MCF 10A (cell line): ENCODE measurements around the gene MEF2C. TPM values are rescaled to one million over a fixed set of nuclear protein-coding genes. Genes with fewer than 3 reads are reported as not detected.

Source experiments
- BruUV-seq: library from RNA; stranded (reverse); fragments of 400-500 nt; replicated peaks from 2 replicates; lab custom pipeline; 2021; lab: Mats Ljungman, UMichigan
- CTCF ChIA-PET: fragments of 300-600 bp; sonication (Branson Sonifier 250); formaldehyde crosslinking; extraction: SDS; loops from one replicate; lab custom pipeline; 2021; ENCODE audit warnings: antibody characterized with exemption, inconsistent platforms; lab: Yijun Ruan, JAX
- POLR2A ChIA-PET: fragments of 300-600, 350-650 bp; sonication (Branson Sonifier 250); formaldehyde crosslinking; extraction: SDS; loops from one replicate; lab custom pipeline; 2020; ENCODE audit warnings: antibody characterized with exemption, inconsistent platforms; lab: Yijun Ruan, JAX
- DNase-seq: peaks from one replicate; pipeline ENCODE4 v3.0.0-alpha.2; 2018; ENCODE audit not compliant: unreplicated experiment
- H3K27ac Mint-ChIP-seq: one replicate; pipeline ENCODE4 v1.8.0; 2022; ENCODE audit warnings: mild to moderate bottlenecking, low read depth, mixed read lengths; ENCODE audit not compliant: unreplicated experiment
- H3K27me3 Mint-ChIP-seq: one replicate; pipeline ENCODE4 v1.8.0; 2022; ENCODE audit warnings: mixed read lengths; ENCODE audit not compliant: insufficient read depth, unreplicated experiment
- H3K36me3 Mint-ChIP-seq: one replicate; pipeline ENCODE4 v1.8.0; 2022; ENCODE audit warnings: mild to moderate bottlenecking, moderate library complexity, mixed read lengths; ENCODE audit not compliant: insufficient read depth, unreplicated experiment
- H3K4me1 Mint-ChIP-seq: one replicate; pipeline ENCODE4 v1.8.0; 2022; ENCODE audit warnings: mixed read lengths; ENCODE audit not compliant: insufficient read depth, unreplicated experiment
- H3K4me3 Mint-ChIP-seq: one replicate; pipeline ENCODE4 v1.8.0; 2022; ENCODE audit warnings: mild to moderate bottlenecking, moderate library complexity, mixed read lengths; ENCODE audit not compliant: unreplicated experiment
- H3K9me3 Mint-ChIP-seq: one replicate; pipeline ENCODE4 v1.8.0; 2022; ENCODE audit warnings: mixed read lengths; ENCODE audit not compliant: unreplicated experiment
- intact Hi-C: fragments of 100-400 bp; cut with micrococcal nuclease; formaldehyde crosslinking; loops from 2 replicates; pipeline ENCODE4 v1.14.1; 2022
- total RNA-seq: library from RNA; stranded (reverse); gene quantifications from 2 replicates; pipeline ENCODE4 v1.2.3, GENCODE V29; 2022
- TF ChIP-seq, protein P1 (sequence below): fragments of 200-600 bp; IDR thresholded peaks from one replicate; pipeline ENCODE4 v1.8.0; 2022; ENCODE audit warnings: antibody characterized with exemption, mild to moderate bottlenecking; ENCODE audit not compliant: unreplicated experiment

MEF2C gene
- total RNA-seq, 1 experiment from 2014 or later: 0.05 TPM

DNA sequence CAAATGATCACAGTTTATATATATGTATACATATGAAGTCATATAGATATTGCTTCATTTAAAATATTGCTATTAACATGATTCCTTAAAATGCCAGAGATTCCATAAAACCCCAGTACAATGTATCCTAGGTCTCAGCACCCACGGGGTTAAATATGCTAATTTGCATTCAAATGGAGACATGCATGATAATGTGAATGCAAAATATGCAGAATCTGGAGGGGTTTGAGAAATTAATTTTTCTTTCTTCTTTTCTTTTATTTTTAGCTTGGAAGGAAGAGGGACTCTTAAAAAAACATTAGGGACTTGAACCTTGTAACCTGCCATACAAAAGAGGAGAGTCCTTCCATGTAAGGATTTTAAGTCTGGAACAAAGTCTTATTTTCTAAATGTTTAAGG lies 211.9 kb downstream of the MEF2C start:
- ChIA-PET POLR2A (interaction anchor here (0.7 kb wide), 1 partner anchor 8 kb away, joined by 3 read pairs; no protein-coding TSS in a partner anchor), CTCF (interaction anchor here (1.1 kb wide), 1 partner anchor 9 kb away, joined by 6 read pairs; no protein-coding TSS in a partner anchor)
- BruUV-seq: no TSS peak
- DNase-seq: no peak
- H3K27ac Mint-ChIP-seq: no peak overlapping the region
- no peaks in the 10 kb centered on the region for H3K36me3 Mint-ChIP-seq
- H3K27me3 Mint-ChIP-seq: peaks cover 88% of the 10 kb centered on the region
- intact Hi-C loops: no loop called here
- H3K4me1 Mint-ChIP-seq: no peaks in the 10 kb centered on the region
- H3K4me3 Mint-ChIP-seq: no peak overlapping the region
- H3K9me3 Mint-ChIP-seq: no peaks in the 10 kb centered on the region
- TF ChIP-seq, protein P1, sequence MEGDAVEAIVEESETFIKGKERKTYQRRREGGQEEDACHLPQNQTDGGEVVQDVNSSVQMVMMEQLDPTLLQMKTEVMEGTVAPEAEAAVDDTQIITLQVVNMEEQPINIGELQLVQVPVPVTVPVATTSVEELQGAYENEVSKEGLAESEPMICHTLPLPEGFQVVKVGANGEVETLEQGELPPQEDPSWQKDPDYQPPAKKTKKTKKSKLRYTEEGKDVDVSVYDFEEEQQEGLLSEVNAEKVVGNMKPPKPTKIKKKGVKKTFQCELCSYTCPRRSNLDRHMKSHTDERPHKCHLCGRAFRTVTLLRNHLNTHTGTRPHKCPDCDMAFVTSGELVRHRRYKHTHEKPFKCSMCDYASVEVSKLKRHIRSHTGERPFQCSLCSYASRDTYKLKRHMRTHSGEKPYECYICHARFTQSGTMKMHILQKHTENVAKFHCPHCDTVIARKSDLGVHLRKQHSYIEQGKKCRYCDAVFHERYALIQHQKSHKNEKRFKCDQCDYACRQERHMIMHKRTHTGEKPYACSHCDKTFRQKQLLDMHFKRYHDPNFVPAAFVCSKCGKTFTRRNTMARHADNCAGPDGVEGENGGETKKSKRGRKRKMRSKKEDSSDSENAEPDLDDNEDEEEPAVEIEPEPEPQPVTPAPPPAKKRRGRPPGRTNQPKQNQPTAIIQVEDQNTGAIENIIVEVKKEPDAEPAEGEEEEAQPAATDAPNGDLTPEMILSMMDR: no peak

DNA sequence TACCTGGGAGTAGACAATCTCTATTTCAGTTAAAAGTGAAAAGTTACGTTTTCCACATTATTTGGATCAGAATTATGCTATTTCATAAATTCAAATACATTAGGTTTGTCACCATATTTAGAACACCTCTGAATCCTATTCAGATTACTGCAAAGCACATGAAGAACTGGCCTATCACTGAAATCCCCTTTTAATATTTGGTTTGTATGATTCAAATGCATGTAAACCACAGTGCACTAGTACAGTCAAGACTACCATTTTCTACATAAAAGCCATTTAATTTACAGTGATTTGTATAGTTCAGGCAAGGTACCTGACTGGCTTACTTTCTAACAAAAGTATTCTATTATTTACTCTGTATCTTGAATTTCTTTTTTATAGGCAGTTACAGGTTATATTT lies 212.5 kb downstream of the MEF2C start:
- DNase-seq: no peak
- Mint-ChIP-seq H3K27me3 (peaks cover 88% of the 10 kb centered on the region), H3K4me3 (no peak overlapping the region), H3K27ac (no peak overlapping the region), H3K9me3 (no peaks in the 10 kb centered on the region), H3K36me3 (no peaks in the 10 kb centered on the region), H3K4me1 (no peaks in the 10 kb centered on the region)
- ChIA-PET CTCF (no interaction called here), POLR2A (no interaction called here)
- no TSS peak for BruUV-seq
- intact Hi-C loops: no loop called here
- TF ChIP-seq, protein P1: no peak

DNA sequence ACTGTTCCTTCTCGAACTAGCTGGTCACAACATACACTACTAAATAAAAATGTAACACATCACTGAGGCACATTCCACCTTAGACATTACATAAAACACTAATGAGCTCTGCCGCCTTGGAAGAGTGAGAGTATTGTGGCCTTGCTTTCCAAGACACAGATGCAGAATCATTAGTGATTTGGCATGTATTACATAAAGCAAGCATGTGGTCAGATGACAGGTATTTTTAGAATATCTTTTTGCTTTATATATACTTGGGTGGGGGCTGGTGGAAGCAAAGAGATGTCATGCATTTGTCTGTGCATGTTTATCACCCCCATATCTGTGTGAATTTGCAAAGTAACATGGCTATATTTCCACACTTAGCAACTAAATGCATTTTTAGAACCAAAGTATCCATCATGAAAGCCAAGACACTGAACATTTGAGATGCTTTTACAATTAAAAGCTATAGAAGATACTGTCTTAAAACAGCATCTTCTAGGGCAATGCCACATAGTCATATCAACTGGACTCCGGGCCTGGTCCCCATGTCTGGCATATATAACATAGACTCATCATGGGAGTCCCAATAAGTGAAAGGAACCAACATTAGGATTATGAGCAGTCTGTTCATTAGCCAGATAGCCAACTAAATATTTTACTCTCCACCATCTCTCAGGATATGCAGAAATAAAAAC lies 213.5 kb downstream of the MEF2C start:
- no peaks in the 10 kb centered on the region for H3K36me3 Mint-ChIP-seq
- TF ChIP-seq, protein P1: no peak
- no peaks in the 10 kb centered on the region for H3K4me1 Mint-ChIP-seq
- no peak overlapping the region for H3K27ac Mint-ChIP-seq
- intact Hi-C loops: no loop called here
- peaks cover 90% of the 10 kb centered on the region for H3K27me3 Mint-ChIP-seq
- DNase-seq: no peak
- POLR2A ChIA-PET: no interaction called here
- BruUV-seq: no TSS peak
- CTCF ChIA-PET: interaction anchor here (0.6 to 1.6 kb wide), 2 partner anchors 12 to 893 kb away, joined by 3 to 8 read pairs; no protein-coding TSS in a partner anchor
- H3K4me3 Mint-ChIP-seq: no peak overlapping the region
- H3K9me3 Mint-ChIP-seq: no peaks in the 10 kb centered on the region

DNA sequence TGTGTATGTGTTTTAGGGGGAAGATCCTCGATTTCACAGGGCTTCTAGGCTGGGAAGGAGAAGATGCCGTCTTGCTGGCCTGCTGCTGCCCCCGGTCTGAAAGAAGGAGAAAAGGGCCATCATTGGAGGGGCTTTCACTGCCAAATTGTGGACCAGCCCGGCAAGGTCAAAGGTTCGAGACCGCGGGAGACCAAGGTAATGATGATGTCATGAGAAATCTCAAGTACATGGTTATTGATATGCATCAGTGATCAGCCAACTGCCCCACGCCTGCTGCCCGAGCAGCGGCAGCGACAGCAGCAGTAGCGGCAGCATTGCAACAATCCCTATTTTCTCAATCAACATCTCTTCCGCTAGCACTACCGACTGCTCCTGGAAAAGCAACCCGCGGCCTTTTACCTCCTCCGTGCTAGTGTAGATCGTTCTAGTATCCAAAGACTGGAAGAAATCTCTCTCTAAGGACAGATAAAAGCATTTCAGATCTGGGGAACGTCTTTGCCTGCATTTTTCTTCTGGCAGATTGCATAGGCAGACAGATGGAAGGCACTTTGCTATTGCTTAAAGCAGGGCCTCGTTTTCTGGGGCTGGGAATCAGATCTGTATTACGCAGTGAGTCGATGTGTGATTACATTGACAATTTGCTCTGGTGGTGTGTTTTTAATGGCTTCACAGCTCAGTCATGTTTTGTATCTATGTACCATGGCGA lies 215.3 kb downstream of the MEF2C start:
- no peaks in the 10 kb centered on the region for H3K36me3 Mint-ChIP-seq
- ChIA-PET CTCF (interaction anchor here (0.7 to 2.9 kb wide), 3 partner anchors 13 to 620 kb away, joined by 4 to 13 read pairs (median 5); no protein-coding TSS in a partner anchor), POLR2A (no interaction called here)
- intact Hi-C loops: no loop called here
- peaks cover 93% of the 10 kb centered on the region for H3K27me3 Mint-ChIP-seq
- TF ChIP-seq, protein P1: no peak
- H3K4me1 Mint-ChIP-seq: no peaks in the 10 kb centered on the region
- no peak for DNase-seq
- no TSS peak for BruUV-seq
- H3K27ac Mint-ChIP-seq: no peak overlapping the region
- H3K9me3 Mint-ChIP-seq: no peaks in the 10 kb centered on the region
- H3K4me3 Mint-ChIP-seq: no peak overlapping the region
